NK-92 (cell line): ENCODE results near the gene ABCF2.

Experiments used
- DNase-seq: peaks from one replicate; lab custom pipeline; 2025; ENCODE audit not compliant: unreplicated experiment; lab: John Stamatoyannopoulos, UW

ABCF2 gene

GRCh38 chr7:151175047-151175792 lies 51.8 kb downstream of the ABCF2 start:
- no peak for DNase-seq

GRCh38 chr7:151174246-151175046 lies 52.6 kb downstream of the ABCF2 start:
- DNase-seq, result no peak

GRCh38 chr7:151173386-151174245 lies 53.4 kb downstream of the ABCF2 start:
- DNase-seq, result no peak

- DNase-seq, result no peak
Observed at GRCh38 chr7:151172273-151173141, 54.5 kb downstream of the ABCF2 start.

- DNase-seq, result no peak
Observed at GRCh38 chr7:151168787-151169162, 58.2 kb downstream of the ABCF2 start.

GRCh38 chr7:151168003-151168786 lies 58.8 kb downstream of the ABCF2 start:
- no peak for DNase-seq

- no peak for DNase-seq
Observed at GRCh38 chr7:151167197-151167961, 59.6 kb downstream of the ABCF2 start, which contains the start of gene GBX1. GBX1 (minus strand) TSS chr7:151167694; CDS start chr7:151167548, 146 bp downstream.

GRCh38 chr7:151166629-151167196 lies 60.3 kb downstream of the ABCF2 start:
- no peak for DNase-seq
